ENCODE results near the gene CHPF2.

DNA sequence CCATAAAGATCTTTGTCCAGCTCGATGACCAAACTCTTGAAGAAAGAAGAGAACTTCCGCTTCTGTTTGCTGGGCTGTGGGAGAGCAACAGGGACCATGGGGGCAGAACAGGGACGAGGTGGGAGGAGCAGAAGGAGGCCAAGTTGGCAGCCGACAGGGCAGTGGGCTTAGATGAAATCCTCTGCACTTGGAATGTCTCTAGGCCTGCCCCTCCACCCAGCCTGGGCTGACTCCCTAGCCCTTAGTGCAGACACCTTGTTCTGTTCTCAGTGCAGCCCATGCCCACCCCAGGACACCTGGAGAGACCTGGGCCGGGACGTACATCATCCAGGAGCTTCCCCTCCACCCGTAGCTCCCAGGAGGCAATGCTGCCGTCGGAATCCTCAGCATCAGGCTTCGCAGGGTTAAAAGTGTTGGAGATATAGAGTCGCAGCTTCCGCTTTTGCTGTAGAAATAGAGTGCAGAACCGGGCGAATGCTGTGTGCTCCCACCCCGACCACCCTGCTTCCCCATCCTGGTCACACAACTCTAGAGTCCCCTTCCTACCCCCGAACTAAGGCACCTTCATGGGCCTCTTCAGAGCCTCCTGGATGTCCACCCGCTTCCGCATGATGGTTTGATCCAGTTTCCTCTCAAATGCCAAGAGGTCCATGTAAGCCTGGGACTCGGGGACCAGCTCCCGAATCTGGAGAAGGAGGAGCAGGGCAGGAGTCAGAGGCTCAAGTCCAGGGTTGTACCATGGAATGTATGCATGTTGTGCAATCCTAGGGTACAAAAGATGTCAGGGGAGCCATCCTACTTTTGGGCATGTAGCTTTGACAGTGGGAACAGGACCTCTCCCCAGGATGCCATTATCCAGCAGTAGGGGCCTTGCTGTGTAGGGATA, 10.1 kb downstream of the CHPF2 start:
- TF ChIP-seq POLR2A (IDR thresholded peaks at IDR 0.05) (no peak), POLR2AphosphoS5 (IDR thresholded peaks at IDR 0.05) (no peak)
- TF ChIP-seq, protein P1, sequence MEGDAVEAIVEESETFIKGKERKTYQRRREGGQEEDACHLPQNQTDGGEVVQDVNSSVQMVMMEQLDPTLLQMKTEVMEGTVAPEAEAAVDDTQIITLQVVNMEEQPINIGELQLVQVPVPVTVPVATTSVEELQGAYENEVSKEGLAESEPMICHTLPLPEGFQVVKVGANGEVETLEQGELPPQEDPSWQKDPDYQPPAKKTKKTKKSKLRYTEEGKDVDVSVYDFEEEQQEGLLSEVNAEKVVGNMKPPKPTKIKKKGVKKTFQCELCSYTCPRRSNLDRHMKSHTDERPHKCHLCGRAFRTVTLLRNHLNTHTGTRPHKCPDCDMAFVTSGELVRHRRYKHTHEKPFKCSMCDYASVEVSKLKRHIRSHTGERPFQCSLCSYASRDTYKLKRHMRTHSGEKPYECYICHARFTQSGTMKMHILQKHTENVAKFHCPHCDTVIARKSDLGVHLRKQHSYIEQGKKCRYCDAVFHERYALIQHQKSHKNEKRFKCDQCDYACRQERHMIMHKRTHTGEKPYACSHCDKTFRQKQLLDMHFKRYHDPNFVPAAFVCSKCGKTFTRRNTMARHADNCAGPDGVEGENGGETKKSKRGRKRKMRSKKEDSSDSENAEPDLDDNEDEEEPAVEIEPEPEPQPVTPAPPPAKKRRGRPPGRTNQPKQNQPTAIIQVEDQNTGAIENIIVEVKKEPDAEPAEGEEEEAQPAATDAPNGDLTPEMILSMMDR (IDR thresholded peaks at IDR 0.05 in 8 of 11, conservative IDR thresholded peaks at IDR 0.05 in 3 of 11) = no peak

All from spleen (tissue), 7 donors.